GM12865 (cell line): ENCODE results near the gene MTURN.

Source experiments
- DNase-seq: peaks from one replicate; pipeline ENCODE4 v3.0.0; 2010; ENCODE audit warnings: low read depth
- H3K4me3 ChIP-seq: 2 replicates; pipeline ENCODE4 v1.5.1; 2011; ENCODE audit warnings: mild to moderate bottlenecking, low read depth, low read length, control low read depth
- CTCF ChIP-seq: IDR thresholded peaks from 2 replicates; pipeline ENCODE4 v1.5.1; 2011; ENCODE audit warnings: low read length, control low read depth, low read depth, inconsistent platforms; ENCODE audit not compliant: insufficient read depth; ENCODE audit errors: missing control alignments

MTURN gene

GRCh38 chr7:30134611-30135300 lies at the start of gene MTURN:
TSS of gene MTURN (plus strand) at chr7:30134986. CDS start at chr7:30135137, 151 bp downstream.
- H3K4me3 ChIP-seq = peak within 1 kb of the TSS; percentile 56
- peak; percentile 72 for DNase-seq
- TF ChIP-seq CTCF = no peak

- no peak overlapping the region for H3K4me3 ChIP-seq
- no peak for DNase-seq
- TF ChIP-seq CTCF = no peak
These were observed 48.3 kb upstream of the MTURN start for GRCh38 chr7:30086529-30086928.

- H3K4me3 ChIP-seq = no peak overlapping the region
- DNase-seq = no peak
- no peak for TF ChIP-seq CTCF
These were observed 47.4 kb upstream of the MTURN start for GRCh38 chr7:30087371-30087770.

GRCh38 chr7:30088362-30088761 lies 46.4 kb upstream of the MTURN start:
- no peak overlapping the region for H3K4me3 ChIP-seq

GRCh38 chr7:30090111-30090510 lies 44.7 kb upstream of the MTURN start:
- DNase-seq = no peak
- no peak overlapping the region for H3K4me3 ChIP-seq
- no peak for TF ChIP-seq CTCF

More at GRCh38 chr7:30088362-30088761, 46.4 kb upstream of the MTURN start:
- DNase-seq = no peak
- no peak for TF ChIP-seq CTCF

GRCh38 chr7:30091491-30091912 lies 43.3 kb upstream of the MTURN start:
- no peak overlapping the region for H3K4me3 ChIP-seq
- DNase-seq = no peak

More at GRCh38 chr7:30091491-30091912, 43.3 kb upstream of the MTURN start:
- no peak for TF ChIP-seq CTCF
